Right lobe of liver (tissue), 4 donors: ENCODE measurements around the gene PTPA.

Experiments used
- CTCF ChIP-seq, 4 donors: fragments of 200-600 bp in 3 of 4; fragments of 450-650 bp in 1 of 4; IDR thresholded peaks; one replicate each; pipeline versions ENCODE4 v1.5.1 to v1.8.0; 2016 to 2022; ENCODE audit warnings: antibody characterized with exemption in 4 of 4, mild to moderate bottlenecking in 2 of 4
- POLR2A ChIP-seq: fragments of 450-650 bp; IDR thresholded peaks from one replicate; pipeline ENCODE4 v1.6.1; 2017; ENCODE audit warnings: antibody characterized with exemption, mild to moderate bottlenecking
- donor health status: DM: no; HTN: no; CAD: no.
- donor health status: DM: no; HTN: no; CAD: no.
- donor health status: DM: no; HTN: yes; CAD: no.

DNA sequence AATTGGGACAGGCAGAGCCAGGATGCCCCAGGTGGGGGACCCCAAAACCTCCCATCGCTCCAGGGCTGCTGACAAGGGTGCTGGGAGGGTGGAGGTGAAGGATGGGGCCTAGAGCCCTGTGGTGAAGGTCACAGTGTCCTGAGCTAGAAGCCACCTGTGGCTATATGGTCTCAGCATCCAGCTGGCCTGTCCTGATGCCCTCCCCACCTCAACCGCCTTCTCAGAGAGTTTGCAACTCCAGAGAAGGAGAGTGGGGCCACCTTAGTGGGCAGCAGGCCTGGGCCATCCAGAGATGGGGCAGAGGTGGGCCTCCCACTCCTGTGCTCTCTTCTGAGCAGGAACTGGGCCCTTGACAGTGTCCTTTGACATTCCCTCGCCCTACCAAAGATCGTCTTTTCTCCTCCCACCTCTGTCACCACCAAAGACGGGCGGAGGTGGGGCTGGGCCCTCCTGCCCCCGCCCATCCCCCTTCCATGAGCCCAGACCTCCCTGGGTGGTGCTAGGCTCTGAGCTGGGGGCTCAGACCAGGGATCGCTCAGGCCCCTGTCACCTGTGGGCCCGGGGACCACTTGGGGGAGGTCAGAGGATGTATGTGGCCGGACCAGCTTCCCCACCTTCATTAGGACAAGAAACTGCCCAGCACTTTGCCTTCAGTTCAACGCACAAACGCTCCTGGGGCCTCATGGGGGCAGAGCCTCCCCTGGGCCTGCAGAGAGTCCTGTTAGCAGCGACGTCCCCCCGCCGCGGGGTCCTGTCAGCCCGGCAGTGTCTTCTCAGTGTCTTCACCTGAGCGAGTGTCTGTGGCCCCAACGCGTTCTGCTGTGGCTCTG is 40.3 kb upstream of the PTPA start:
- TF ChIP-seq POLR2A (no peak), CTCF (IDR thresholded peaks at IDR 0.05) (no peak)
